Embryonic facial prominence (tissue), 1 donor: ENCODE measurements around the gene SMCO4.
"Not testable (repeated sequence)": the region's sequence is repeated elsewhere in the genome, so short reads cannot be mapped to it uniquely, and the experiment has no call there.

ENCODE experiments used
- DNase-seq: peaks from one replicate; pipeline ENCODE4 v3.0.0-alpha.2; 2016; ENCODE audit errors: extremely low spot score

Gene SMCO4

DNA sequence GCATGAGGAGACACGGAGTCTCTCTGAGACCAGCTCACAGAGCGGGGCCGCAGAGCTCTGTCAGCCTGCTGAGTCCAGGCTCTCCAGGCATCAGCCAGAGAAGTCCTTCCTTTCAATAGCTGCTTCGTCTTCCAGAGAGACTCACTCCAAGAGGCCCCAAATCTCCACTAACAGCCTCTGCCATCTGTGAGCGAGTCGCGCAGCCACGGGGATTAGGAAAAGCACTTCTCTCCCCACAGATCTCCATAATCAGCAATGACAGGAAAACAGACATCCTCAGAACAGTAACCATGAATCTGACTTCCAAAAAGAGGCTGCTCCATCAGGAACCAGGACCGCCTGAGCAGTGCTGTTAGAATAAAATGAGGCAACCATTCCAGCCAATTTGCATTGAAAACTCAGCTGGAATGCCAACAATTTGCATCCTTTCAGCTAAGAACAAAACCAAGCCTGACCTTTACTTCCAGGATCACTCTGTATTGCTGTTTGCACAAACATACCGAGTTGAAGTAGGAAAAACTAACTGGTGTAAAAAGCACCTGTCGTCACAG lies 65.4 kb downstream of the SMCO4 start:
- DNase-seq: no peak

DNA sequence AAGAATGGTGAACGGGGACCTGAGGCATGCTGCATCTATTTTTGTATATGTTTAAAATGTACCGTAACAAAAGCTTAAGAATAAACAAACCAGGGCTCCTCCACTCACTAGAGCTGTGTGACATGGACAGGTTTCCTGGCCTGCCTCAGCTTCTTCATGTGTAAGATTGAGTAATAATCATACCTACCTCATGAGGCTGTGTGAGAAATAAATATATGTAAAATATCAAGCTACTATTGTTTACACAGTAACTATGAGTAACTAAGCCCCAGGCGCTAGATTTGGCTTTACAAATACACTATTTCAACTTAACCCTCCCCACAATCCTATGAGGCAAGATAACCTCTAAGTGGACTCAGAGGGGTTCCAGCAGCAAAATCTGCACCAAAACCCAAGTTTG lies 66.4 kb downstream of the SMCO4 start:
- no peak for DNase-seq

DNA sequence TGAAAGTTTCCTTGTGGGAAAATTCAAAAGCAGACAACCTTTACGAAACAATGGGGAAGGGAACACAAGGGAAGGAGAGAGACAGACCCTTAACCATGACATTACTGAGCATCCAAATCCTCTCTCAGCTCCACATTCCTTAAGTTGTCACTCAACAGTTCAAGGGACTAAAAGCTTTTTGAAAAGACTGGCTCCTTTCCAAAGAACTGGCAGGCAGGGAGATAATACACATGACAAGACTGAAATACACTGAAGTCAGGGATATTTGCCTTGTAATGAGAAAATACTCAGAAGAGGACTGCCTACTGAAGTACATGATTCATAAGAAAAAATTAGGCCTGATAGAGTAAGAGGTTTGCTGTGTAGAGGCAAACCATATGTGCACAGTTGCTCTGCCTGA lies 69.1 kb downstream of the SMCO4 start:
- DNase-seq: no peak

DNA sequence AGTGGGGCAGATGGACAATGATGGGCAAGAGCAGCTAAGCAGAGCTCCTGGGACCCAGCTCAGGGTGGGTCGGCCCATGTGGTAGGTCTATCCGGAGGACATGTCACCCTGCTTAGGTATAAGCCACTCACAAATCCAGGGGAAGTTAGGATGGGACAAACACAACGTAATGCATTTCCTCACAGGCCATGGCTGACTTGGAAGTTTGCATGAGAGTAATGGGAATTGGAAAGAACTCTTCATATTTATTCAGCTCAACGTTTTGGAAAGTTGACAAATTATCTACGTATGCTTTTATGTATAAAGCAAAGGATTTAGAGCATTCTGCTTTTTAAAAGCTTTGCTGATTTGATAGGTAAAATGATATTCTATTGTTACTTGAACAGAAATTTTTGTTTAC lies 74.9 kb downstream of the SMCO4 start:
- DNase-seq: no peak

- DNase-seq: no peak
Observed at GRCh38 chr11:93467054-93467453, 76.1 kb downstream of the SMCO4 start.

DNA sequence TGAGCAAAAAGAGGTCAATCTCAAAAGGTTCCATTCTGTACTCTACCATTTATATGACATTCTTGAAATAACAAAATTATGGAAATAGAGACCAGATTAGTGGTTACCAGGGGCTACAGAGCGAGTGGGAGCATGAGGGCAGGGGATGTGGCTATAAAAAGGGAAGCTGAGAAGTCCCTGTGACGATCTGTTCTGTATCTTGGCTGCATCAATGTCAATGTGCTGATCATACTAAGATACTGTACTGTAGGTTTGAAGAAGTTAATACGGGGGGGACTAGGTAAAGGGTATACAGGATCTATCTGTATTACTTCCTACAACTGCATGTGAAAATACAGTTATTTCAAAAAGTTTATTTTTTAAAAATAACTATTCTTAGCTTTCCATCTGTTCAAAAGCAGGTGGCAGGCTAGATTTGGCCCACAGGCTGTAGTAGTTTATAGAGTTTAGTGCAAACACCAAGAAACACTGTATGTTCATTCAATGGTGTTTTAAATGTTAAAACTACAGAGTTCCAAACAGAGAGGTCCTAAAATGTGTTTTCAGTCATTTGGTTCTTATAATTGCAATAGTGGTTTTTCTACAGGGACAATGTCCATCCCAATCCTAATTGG lies 78.2 kb downstream of the SMCO4 start:
- DNase-seq: no peak

- not testable (repeated sequence) for DNase-seq
Observed at GRCh38 chr11:93463666-93464065, 79.5 kb downstream of the SMCO4 start.

GRCh38 chr11:93458286-93458685 lies 84.9 kb downstream of the SMCO4 start:
- no peak for DNase-seq

DNA sequence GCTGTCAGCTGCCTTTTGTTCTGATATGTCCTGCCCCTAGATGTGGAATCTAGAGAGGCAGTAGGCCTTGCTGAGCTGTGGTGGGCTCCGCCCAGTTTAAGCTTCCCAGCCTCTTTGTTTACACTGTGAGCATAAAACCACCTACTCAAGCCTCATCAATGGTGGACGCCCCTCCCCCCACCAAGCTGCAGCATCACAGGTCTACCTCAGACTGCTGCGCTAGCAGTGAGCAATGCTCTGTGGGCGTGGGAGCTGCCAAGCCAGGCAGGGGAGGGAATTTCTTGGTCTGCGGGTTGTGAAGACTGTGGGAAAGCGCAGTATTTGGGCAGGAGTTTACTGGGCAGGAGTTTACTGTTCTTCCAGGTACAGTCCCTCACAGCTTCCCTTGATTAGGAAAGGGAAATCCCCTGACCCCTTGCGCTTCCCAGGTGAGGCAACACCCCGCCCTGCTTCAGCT lies 98.5 kb downstream of the SMCO4 start:
- no peak for DNase-seq

- not testable (repeated sequence) for DNase-seq
Observed at GRCh38 chr11:93443232-93443631, 100.0 kb downstream of the SMCO4 start.

GRCh38 chr11:93432247-93432646 lies 110.9 kb downstream of the SMCO4 start:
- DNase-seq: no peak
